BJ (cell line): ENCODE results near the gene S100A2. TPM values are rescaled to one million over a fixed set of nuclear protein-coding genes. Genes with fewer than 3 reads are reported as not detected.
"Not testable (repeated sequence)": the region's sequence is repeated elsewhere in the genome, so short reads cannot be mapped to it uniquely, and the experiment has no call there.

Experiments used
- CTCF ChIA-PET: fragments of 350-600 bp; formaldehyde crosslinking; extraction: SDS; loops from one replicate; lab custom pipeline; 2021; ENCODE audit warnings: antibody characterized with exemption, inconsistent platforms; lab: Yijun Ruan, JAX
- POLR2A ChIA-PET: fragments of 300-600 bp; sonication (Branson Sonifier 250); formaldehyde crosslinking; extraction: SDS; loops from one replicate; lab custom pipeline; 2021; ENCODE audit warnings: antibody characterized with exemption; lab: Charles Lee
- DNase-seq: peaks from one replicate; pipeline ENCODE4 v3.0.0-alpha.2; 2011; ENCODE audit warnings: low read depth
- H3K27me3 ChIP-seq: 2 replicates; pipeline ENCODE4 v1.6.0; 2011; ENCODE audit warnings: low read length; ENCODE audit not compliant: control insufficient read depth, insufficient read depth
- H3K36me3 ChIP-seq: 2 replicates; pipeline ENCODE4 v1.5.1; 2011; ENCODE audit warnings: low read length; ENCODE audit not compliant: control insufficient read depth, insufficient read depth
- H3K4me3 ChIP-seq: 2 replicates; pipeline ENCODE4 v1.5.1; 2011; ENCODE audit warnings: low read depth, mild to moderate bottlenecking, control low read depth, low read length
- polyA plus RNA-seq: library from polyadenylated mRNA; depleted of rRNA; stranded (reverse); fragments of >200 nt; gene quantifications from 2 replicates; pipeline ENCODE4 v1.2.3, GENCODE V29; 2011
- TF ChIP-seq, protein P1 (sequence below): IDR thresholded peaks from 2 replicates; pipeline ENCODE4 v1.5.1; 2011; ENCODE audit warnings: low read depth, mild to moderate bottlenecking, control low read depth, inconsistent platforms, low read length, moderate library complexity; ENCODE audit not compliant: insufficient read depth

The S100A2 gene
- polyA plus RNA-seq, 1 experiment, result 2.7 TPM

DNA sequence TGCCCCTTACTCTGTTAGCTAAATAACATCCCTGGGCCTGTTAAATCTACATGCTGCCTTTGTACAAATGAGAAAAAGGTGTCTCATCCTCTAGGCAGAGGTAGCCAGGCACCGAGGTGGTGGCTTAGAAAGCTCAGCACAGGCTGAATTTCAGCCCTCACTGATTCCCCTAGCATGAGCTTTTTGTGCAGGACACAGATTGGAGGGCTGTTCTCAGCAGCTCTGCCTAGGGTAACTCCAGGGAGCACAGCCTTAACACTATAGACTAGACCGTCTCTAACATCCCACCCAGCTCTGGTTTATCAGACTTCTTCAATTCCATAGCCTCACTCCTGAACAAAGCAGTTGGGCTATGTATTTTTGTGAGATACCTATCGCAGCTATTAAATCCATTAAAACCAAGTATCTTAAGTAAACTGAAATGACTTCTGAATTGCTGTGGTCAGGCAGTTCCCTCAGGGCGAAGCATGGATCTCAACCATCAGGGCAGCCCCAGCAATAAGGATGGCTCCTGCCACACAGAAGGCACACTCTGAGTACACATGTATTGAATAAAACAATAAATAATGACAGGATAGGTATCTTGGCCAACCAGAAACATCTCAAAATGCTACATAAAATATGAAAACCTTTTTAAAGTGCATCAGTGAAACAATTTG is 44.7 kb downstream of the S100A2 start:
- ChIA-PET POLR2A (no interaction called here), CTCF (interaction anchor here (0.8 to 5.1 kb wide), 10 partner anchors 10 to 97 kb away, joined by 3 to 38 read pairs (median 6); partner anchors contain the start of gene S100A6)
- H3K27me3 ChIP-seq, result no peaks in the 10 kb centered on the region
- TF ChIP-seq, protein P1, sequence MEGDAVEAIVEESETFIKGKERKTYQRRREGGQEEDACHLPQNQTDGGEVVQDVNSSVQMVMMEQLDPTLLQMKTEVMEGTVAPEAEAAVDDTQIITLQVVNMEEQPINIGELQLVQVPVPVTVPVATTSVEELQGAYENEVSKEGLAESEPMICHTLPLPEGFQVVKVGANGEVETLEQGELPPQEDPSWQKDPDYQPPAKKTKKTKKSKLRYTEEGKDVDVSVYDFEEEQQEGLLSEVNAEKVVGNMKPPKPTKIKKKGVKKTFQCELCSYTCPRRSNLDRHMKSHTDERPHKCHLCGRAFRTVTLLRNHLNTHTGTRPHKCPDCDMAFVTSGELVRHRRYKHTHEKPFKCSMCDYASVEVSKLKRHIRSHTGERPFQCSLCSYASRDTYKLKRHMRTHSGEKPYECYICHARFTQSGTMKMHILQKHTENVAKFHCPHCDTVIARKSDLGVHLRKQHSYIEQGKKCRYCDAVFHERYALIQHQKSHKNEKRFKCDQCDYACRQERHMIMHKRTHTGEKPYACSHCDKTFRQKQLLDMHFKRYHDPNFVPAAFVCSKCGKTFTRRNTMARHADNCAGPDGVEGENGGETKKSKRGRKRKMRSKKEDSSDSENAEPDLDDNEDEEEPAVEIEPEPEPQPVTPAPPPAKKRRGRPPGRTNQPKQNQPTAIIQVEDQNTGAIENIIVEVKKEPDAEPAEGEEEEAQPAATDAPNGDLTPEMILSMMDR, result no peak
- DNase-seq, result no peak
- H3K36me3 ChIP-seq, result no peaks in the 10 kb centered on the region
- H3K4me3 ChIP-seq, result no peak overlapping the region

DNA sequence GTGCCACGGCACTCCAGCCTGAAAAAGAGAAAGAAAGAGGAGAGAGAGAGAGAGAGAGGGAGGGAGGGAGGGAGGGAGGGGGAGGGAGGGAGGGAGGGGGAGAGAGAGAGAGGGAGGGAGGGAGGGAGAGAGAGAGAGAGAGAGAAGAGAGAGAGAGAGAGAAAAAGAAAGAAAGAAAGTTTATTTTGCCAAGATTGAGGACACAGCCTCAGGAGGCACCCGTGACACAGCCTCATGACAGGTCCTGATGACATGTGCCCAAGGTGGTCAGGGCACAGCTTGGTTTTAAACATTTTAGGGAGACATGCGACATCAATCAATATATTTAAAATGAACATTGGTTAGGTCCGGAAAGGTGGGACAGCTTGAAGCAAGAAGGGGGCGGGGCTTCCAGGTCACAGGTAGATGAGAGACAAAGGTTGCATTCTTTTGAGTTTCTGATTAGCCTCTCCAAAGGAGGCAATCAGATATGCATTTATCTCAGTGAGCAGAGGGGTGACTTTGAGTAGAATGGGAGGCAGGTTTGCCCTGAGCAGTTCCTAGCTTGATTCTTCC is 45.4 kb downstream of the S100A2 start:
- H3K4me3 ChIP-seq, DNase-seq, H3K27me3 ChIP-seq, H3K36me3 ChIP-seq: not testable (repeated sequence)
- ChIA-PET POLR2A (interaction anchor here (0.5 kb wide), 1 partner anchor 11 kb away, joined by 5 read pairs; no protein-coding TSS in a partner anchor), CTCF (interaction anchor here (0.8 to 5.1 kb wide), 7 partner anchors 9 to 52 kb away, joined by 3 to 38 read pairs (median 7); partner anchors contain the start of gene S100A6)

GRCh38 chr1:153519242-153519641 is 46.4 kb downstream of the S100A2 start:
- TF ChIP-seq, protein P1, result no peak
- ChIA-PET POLR2A (no interaction called here), CTCF (interaction anchor here (0.8 to 5.1 kb wide), 3 partner anchors 9 to 51 kb away, joined by 3 to 38 read pairs (median 7); no protein-coding TSS in a partner anchor)
- H3K27me3 ChIP-seq, result no peaks in the 10 kb centered on the region
- no peaks in the 10 kb centered on the region for H3K36me3 ChIP-seq
- DNase-seq, result no peak
- no peak overlapping the region for H3K4me3 ChIP-seq

GRCh38 chr1:153515504-153516394 is 49.9 kb downstream of the S100A2 start:
- no peak for DNase-seq
- Histone ChIP-seq H3K36me3 (no peaks in the 10 kb centered on the region), H3K4me3 (no peak overlapping the region), H3K27me3 (no peaks in the 10 kb centered on the region)
- ChIA-PET CTCF (interaction anchor here (2.2 to 11.1 kb wide), 3 partner anchors 17 to 102 kb away, joined by 7 to 223 read pairs (median 13); no protein-coding TSS in a partner anchor), POLR2A (no interaction called here)
- TF ChIP-seq, protein P1, result no peak

DNA sequence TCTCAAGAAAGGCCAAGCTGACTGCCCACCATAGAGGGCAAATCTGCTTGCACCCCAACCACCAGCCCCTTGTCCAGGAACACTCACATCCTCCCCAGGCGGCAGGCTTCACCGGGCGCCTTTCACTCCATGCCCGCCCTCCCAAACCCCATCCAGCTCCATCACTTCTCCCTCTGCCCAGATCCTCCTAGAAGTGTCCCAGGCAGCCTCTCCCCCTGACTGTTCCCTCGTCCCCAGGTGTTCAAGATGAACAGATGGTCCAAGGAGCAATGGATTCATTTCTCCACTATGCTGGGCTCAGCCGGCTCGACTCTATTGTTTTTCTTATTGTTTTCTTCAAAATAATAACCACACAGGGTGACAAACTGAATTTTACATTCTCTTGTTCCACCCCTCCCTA is 52.0 kb downstream of the S100A2 start:
- no peaks in the 10 kb centered on the region for H3K36me3 ChIP-seq
- no peak overlapping the region for H3K4me3 ChIP-seq
- ChIA-PET POLR2A (no interaction called here), CTCF (interaction anchor here (1.2 to 11.1 kb wide), 3 partner anchors 11 to 103 kb away, joined by 3 to 223 read pairs (median 45); partner anchors contain the start of gene S100A14)
- H3K27me3 ChIP-seq, result no peaks in the 10 kb centered on the region
- no peak for DNase-seq
- TF ChIP-seq, protein P1, result no peak
